Measurements from ENCODE around the gene TSPAN9.

TSPAN9 gene

GRCh38 chr12:3132636-3133404 is 55.6 kb downstream of the TSPAN9 start:
- H3K27me3 Mint-ChIP-seq, result peaks cover 96% of the 10 kb centered on the region

DNA sequence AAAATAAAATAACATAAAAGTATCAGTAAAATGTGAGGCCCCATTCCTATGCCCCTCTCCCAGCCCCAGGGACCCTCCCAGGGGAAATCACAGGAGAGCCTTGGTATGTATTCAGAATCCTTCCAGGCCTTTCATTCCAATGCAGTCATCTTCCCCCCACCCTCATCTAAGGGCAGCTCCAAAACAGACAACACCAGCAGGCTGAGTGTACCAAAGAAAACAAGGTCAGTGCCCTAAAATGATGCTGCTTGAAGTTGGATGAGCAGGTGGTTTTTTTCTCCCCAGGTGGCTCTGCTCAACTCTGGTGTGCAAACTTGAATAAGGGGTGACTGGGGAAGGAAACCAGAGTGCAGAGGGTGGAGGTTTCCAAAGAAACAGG is 56.2 kb downstream of the TSPAN9 start:
- ATAC-seq (no peak), DNase-seq (no peak)
- no peak overlapping the region for H3K4me3 Mint-ChIP-seq
- H3K27me3 Mint-ChIP-seq, result peaks cover 94% of the 10 kb centered on the region
- H3K27ac Mint-ChIP-seq, result no peak overlapping the region
- peaks cover 0 to 5% of the 10 kb centered on the region in 2 donors for H3K9me3 Mint-ChIP-seq
- H3K4me1 Mint-ChIP-seq, result peaks cover 20% of the 10 kb centered on the region

More at GRCh38 chr12:3132636-3133404, 55.6 kb downstream of the TSPAN9 start:
- Mint-ChIP-seq H3K4me1 (peaks cover 20% of the 10 kb centered on the region), H3K4me3 (no peak overlapping the region), H3K9me3 (peaks cover 0 to 5% of the 10 kb centered on the region in 2 donors), H3K27ac (peak overlapping the region in 1 of 2 donors; percentile 85)
- DNase-seq (no peak), ATAC-seq (no peak)

DNA sequence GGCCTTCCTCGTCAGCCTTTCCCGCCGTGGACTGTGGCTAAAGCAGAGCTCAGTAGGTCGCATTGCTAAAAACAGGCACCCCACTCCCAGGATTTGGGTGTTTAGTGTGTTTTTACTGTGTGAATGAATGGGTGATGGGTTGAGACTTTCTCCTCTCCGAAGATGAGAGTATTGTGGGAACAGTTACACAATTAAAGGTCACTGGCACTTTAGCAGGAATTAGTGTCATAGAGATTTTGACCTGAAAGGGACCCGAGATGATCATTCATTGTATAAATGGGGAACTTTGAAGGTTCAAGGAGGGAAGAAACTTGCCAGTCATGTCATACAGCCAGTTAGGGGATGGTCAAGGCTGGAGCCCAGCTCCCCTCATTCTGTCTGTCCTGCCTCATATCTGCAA is 56.9 kb downstream of the TSPAN9 start:
- ATAC-seq, result no peak
- no peak overlapping the region for H3K27ac Mint-ChIP-seq
- peaks cover 0 to 2% of the 10 kb centered on the region in 2 donors for H3K9me3 Mint-ChIP-seq
- no peak overlapping the region for H3K4me3 Mint-ChIP-seq
- H3K4me1 Mint-ChIP-seq, result peaks cover 18% of the 10 kb centered on the region
- DNase-seq, result no peak
- H3K27me3 Mint-ChIP-seq, result peaks cover 98% of the 10 kb centered on the region

GRCh38 chr12:3134526-3135135 is 57.5 kb downstream of the TSPAN9 start:
- Mint-ChIP-seq H3K4me3 (no peak overlapping the region), H3K9me3 (no peaks in the 10 kb centered on the region), H3K4me1 (peaks cover 13% of the 10 kb centered on the region), H3K27me3 (peaks cover 98% of the 10 kb centered on the region), H3K27ac (no peak overlapping the region)
- DNase-seq, result no peak
- ATAC-seq, result no peak

DNA sequence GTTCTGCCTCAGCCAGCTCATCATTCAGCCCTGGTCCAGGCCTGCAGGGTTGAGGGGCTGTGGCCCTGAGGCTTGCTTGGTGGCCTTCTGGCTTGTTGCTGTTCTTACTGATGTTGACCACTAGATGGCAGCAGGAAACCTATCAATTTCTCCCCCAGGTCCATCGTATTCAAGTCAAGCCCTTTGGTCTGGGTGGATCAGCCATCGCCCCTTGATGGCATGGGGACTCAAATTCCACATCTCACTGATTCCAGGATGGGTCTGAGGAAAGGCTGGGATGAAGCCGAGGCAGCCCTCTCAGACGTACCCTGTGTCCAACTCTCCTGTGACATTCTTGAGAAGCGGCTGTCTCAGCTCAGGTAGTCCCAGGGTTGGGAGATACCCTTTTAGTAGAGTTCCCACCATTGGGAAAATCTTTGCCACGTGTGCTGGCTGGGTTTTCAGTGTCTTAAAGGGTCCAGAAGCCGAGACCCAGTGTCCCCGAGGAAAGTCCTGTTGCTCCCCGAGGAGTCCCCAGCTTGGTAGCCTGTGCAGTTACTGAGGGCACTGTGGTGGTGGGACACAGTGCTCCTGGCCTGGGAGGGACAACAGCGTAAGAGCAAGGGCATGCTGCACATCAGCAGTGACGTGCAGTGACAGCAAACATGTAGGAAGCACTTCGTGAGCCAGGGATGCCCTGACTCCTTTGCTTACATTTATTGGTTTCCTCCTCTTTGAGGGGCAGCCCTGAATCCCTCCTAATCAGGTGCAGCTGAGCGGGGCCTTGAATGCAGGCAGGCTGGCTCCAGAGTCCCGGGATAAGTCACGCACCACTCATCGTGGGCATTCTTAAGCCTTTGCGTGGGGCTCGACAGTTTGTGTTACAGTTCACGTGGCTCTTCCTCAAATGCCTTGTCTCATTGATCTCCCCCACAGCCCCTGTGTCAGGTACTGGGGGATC is 58.6 kb downstream of the TSPAN9 start:
- Mint-ChIP-seq H3K9me3 (no peaks in the 10 kb centered on the region), H3K4me1 (peaks cover 3% of the 10 kb centered on the region), H3K4me3 (no peak overlapping the region), H3K27ac (no peak overlapping the region), H3K27me3 (peaks cover 98% of the 10 kb centered on the region)
- DNase-seq, result peak; percentile 30 to 45
- ATAC-seq, result peak; percentile 75

DNA sequence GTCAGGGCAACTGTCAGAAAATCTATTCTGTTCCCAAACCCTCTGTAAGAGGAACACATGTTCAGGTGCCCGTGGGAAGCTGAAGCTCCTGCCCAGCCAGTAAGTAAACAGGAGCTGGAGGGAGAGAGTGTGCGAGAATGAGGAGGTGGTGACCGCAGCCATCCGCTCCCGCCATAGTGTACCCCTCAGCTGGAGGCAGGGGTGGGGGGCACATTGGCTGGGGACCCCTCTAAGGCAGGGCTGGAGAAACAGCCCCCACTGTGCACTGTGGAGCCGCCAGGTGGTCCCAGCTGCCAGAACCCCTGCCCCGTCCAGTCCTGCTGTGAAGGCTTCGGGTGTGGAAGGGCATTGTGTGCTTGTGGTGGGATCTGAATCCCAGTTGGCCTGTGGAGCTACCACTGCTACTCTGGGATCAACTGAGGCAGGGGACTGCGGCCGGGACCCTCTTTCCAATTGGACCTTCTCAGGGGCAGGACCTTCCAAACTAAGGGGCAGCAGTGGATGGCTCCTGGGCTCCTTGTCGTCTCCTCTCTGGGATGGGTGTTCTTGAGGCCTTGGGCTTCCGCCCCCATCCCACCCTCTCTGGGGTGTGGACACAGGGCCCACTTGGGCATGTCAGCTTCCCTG is 59.6 kb downstream of the TSPAN9 start:
- peaks cover 98% of the 10 kb centered on the region for H3K27me3 Mint-ChIP-seq

DNA sequence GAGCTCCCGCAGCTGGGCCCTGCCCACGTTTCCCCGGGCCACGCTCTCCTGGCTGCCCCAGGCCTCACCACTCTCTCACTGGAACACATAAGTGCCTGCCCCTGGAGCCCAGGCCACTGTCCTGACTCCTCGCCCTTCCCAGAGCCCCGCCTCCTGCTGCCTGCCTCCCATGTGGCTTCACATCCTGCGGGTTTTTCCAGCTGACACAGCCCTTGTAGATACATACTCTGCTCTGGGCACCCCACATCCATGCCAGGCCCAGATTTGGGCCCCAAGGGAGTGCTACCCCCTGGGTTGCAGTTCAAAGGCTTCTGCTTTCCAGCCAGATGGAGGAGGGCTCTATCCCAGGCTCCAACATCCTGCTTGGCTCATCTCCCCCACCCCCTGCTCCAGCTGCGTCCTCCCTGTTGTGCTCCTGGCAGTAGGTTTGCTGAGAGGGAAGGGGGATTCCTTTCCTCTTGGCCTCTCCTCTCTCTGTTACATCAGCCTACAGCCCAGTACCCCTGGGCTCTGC is 60.1 kb downstream of the TSPAN9 start:
- no peak overlapping the region for H3K4me3 Mint-ChIP-seq
- H3K4me1 Mint-ChIP-seq, result no peaks in the 10 kb centered on the region
- peaks cover 92% of the 10 kb centered on the region for H3K27me3 Mint-ChIP-seq
- DNase-seq (no peak), ATAC-seq (peak; percentile 12)
- no peaks in the 10 kb centered on the region for H3K9me3 Mint-ChIP-seq
- no peak overlapping the region for H3K27ac Mint-ChIP-seq

More for the DNA sequence above, 59.6 kb downstream of the TSPAN9 start:
- Mint-ChIP-seq H3K4me1 (no peaks in the 10 kb centered on the region), H3K9me3 (no peaks in the 10 kb centered on the region), H3K4me3 (no peak overlapping the region), H3K27ac (no peak overlapping the region)
- no peak for DNase-seq
- no peak for ATAC-seq

DNA sequence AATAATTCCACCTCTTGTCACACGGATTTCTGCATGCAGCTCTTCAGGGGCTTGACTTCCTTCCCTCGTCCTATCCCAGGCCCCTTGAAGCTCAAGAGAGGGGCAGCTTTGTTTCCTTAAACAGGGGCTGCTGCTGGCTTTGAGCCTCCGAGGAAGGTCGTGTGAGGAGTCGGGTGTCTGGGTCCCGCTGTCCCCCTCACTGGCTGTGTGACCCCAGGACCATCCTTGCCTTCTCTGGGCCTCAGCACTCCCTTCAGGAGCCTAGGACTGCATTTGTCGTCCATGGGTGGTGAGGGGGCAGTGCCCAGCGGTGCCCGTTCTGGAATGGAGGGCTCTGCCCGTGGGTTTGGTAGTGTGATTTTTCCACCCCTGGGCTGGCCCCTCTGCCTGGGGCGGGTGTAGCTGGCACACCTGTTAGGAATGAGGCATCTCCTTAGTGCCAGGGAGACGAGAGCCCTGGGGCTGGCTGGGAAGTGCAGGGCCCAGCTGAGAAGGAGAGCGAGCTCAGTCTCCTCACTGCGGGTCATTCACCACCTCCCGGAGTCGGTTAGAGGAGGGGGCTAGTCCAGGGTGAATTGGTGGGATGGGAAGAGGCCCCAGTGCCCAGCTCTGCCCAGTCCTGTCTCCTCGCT is 60.8 kb downstream of the TSPAN9 start:
- no peak for ATAC-seq
- no peak overlapping the region for H3K4me3 Mint-ChIP-seq
- no peaks in the 10 kb centered on the region for H3K9me3 Mint-ChIP-seq
- no peak for DNase-seq
- H3K4me1 Mint-ChIP-seq, result no peaks in the 10 kb centered on the region
- H3K27ac Mint-ChIP-seq, result no peak overlapping the region
- peaks cover 91% of the 10 kb centered on the region for H3K27me3 Mint-ChIP-seq

- H3K27ac Mint-ChIP-seq, result no peak overlapping the region
- H3K4me1 Mint-ChIP-seq, result no peaks in the 10 kb centered on the region
- no peak for DNase-seq
- no peak overlapping the region for H3K4me3 Mint-ChIP-seq
- peaks cover 80% of the 10 kb centered on the region for H3K27me3 Mint-ChIP-seq
- no peaks in the 10 kb centered on the region for H3K9me3 Mint-ChIP-seq
- no peak for ATAC-seq
These were observed 61.8 kb downstream of the TSPAN9 start for GRCh38 chr12:3138941-3139511.

GRCh38 chr12:3139760-3140159 is 62.6 kb downstream of the TSPAN9 start:
- no peak overlapping the region for H3K4me3 Mint-ChIP-seq
- H3K27ac Mint-ChIP-seq, result peak overlapping the region; percentile 42 to 57
- DNase-seq (no peak), ATAC-seq (no peak)
- H3K27me3 Mint-ChIP-seq, result peaks cover 73% of the 10 kb centered on the region
- no peaks in the 10 kb centered on the region for H3K4me1 Mint-ChIP-seq
- H3K9me3 Mint-ChIP-seq, result no peaks in the 10 kb centered on the region

DNA sequence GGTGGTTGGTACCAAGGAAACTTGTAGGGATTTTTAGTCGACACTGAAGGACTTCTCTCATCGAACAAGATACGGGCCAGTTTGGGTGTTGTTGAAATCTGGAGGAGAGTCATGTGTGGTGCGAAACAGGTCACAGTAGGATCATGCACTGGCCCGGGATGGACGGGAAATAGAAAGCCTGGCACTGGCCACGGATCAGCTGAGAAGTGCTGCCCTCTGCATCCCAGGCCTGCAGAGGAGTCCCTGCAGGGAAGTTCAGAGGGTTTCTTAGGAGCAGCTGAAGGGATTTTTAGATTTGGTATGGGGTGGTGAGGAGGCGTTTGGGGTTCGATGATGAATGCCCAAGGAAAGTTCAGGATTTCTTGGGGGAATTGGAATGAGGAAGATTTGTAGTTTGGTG is 63.1 kb downstream of the TSPAN9 start:
- H3K27me3 Mint-ChIP-seq, result peaks cover 68% of the 10 kb centered on the region

DNA sequence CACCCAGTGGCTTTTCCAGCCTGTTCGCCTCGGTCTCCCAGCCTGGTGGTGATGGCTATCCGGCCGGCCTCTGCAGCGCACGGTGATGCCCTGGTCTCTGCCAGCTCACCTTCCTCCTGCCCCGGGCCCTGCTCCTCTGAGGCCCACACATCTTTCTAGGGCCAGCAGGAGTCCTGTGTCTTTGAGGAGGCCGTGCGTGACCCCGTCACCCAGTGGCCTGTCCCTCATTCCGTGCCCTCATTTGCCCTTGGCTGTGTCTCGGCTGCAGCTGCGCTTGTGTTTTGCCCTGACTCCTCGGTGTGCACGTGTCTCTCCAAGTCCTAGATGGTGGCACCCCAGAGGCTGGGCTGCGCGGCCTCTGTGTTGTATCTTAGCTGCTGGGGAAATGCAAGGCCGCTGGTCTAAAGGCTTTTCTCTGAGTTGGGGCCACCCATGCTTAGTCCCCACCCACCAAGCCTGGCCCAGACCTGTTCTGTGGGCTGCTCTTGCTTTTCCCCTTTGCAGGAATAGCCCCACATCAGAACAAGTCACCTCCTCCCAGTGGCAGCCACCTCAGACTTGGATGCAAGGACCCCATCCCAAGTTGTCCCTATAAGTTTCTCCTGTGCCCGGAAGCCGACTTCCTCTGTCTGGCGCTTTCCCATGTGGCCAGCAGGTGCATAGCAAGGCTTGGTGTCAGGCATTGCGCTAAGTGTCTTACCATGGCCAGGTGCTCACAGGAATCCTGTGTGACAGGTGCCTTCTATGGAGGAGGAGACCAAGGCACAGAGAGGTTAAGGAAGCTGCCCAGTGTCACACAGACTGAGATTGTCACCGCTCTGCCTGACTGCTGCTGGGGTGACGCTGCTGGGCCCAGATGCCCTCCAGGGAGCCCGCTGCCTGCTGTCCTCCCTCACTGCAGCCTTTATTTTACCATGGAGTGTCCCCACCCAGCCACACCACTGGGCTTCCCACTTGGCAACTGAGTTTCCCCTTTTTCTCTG is 64.5 kb downstream of the TSPAN9 start:
- Mint-ChIP-seq H3K4me1 (no peaks in the 10 kb centered on the region), H3K27ac (no peak overlapping the region), H3K27me3 (peaks cover 54% of the 10 kb centered on the region), H3K9me3 (no peaks in the 10 kb centered on the region), H3K4me3 (no peak overlapping the region)
- DNase-seq (no peak), ATAC-seq (no peak)

More for the DNA sequence above, 63.1 kb downstream of the TSPAN9 start:
- H3K4me3 Mint-ChIP-seq, result no peak overlapping the region
- DNase-seq (no peak), ATAC-seq (no peak)
- H3K9me3 Mint-ChIP-seq, result no peaks in the 10 kb centered on the region
- no peaks in the 10 kb centered on the region for H3K4me1 Mint-ChIP-seq
- H3K27ac Mint-ChIP-seq, result peak overlapping the region in 1 of 2 donors; percentile 59

- no peak overlapping the region for H3K4me3 Mint-ChIP-seq
- DNase-seq (no peak), ATAC-seq (no peak)
- H3K27ac Mint-ChIP-seq, result no peak overlapping the region
- H3K27me3 Mint-ChIP-seq, result peaks cover 54% of the 10 kb centered on the region
- H3K4me1 Mint-ChIP-seq, result no peaks in the 10 kb centered on the region
- H3K9me3 Mint-ChIP-seq, result no peaks in the 10 kb centered on the region
These were observed 65.2 kb downstream of the TSPAN9 start for GRCh38 chr12:3142386-3142785.
